HEK293T (cell line): Measurements from ENCODE around the gene STIM1.

Experiments
- BHLHE40 ChIP-seq: fragments of 450-650 bp; IDR thresholded peaks from 2 replicates; pipeline ENCODE4 v1.6.1; 2016; ENCODE audit warnings: mild to moderate bottlenecking, moderate library complexity, borderline replicate concordance
- FOXM1 ChIP-seq: fragments of 450-650 bp; IDR thresholded peaks from 2 replicates; pipeline ENCODE4 v1.6.1; 2017; ENCODE audit warnings: mild to moderate bottlenecking, borderline replicate concordance
- SP1 ChIP-seq: fragments of 450-650 bp; IDR thresholded peaks from 2 replicates; pipeline ENCODE4 v1.6.1; 2017
- SUZ12 ChIP-seq: fragments of 450-650 bp; IDR thresholded peaks from 2 replicates; pipeline ENCODE4 v1.6.1; 2016; ENCODE audit warnings: mild to moderate bottlenecking

- TF ChIP-seq SP1 (no peak), BHLHE40 (no peak), SUZ12 (no peak), FOXM1 (no peak)
Observed at GRCh38 chr11:4040461-4040860, 185.0 kb downstream of the STIM1 start.
